T-helper 1 cell treated with Interleukin-12 subunit alpha and Interleukin-12 subunit beta and Interleukin-4 antibody, amounts not matched to agents 30 μg/mL and 1 μg/mL, for 36 hours (primary cell): ENCODE measurements around the gene GTF2F1.
"Not testable (repeated sequence)": the region's sequence is repeated elsewhere in the genome, so short reads cannot be mapped to it uniquely, and the experiment has no call there.

ENCODE experiments used
- H3K27ac Mint-ChIP-seq: one replicate; pipeline ENCODE4 v1.8.0; 2021; ENCODE audit warnings: mild to moderate bottlenecking, mixed read lengths
- H3K27me3 Mint-ChIP-seq: one replicate; pipeline ENCODE4 v1.8.0; 2021; ENCODE audit warnings: low read depth, mixed read lengths
- H3K36me3 Mint-ChIP-seq: one replicate; pipeline ENCODE4 v1.8.0; 2021; ENCODE audit warnings: low read depth, mixed read lengths
- H3K4me1 Mint-ChIP-seq: one replicate; pipeline ENCODE4 v1.8.0; 2021; ENCODE audit warnings: low read depth, mixed read lengths
- H3K4me3 Mint-ChIP-seq: one replicate; pipeline ENCODE4 v1.8.0; 2021; ENCODE audit warnings: mild to moderate bottlenecking, moderate library complexity, mixed read lengths
- H3K9me3 Mint-ChIP-seq: one replicate; pipeline ENCODE4 v1.8.0; 2021; ENCODE audit warnings: mixed read lengths

Gene GTF2F1

DNA sequence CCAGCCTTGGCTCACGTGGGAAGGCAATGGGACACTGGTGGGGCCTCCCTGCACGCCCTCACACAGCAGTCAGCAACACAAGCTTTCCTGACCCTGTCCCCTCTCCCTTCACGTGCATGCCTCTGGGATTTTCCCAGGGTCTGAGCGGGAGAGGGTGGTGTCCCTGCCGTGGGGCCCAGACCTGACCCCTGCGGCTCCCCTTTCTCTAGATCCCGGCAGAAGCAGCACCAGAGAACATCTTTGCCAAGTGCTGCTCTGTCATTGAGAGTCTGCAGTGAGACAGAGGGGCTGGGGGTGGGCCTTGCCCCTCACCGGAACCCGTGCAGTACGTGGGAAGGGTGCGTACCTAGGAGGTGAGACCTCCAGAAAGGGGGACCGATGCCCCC lies 19.1 kb upstream of the GTF2F1 start:
- no peak overlapping the region for H3K4me3 Mint-ChIP-seq
- H3K27me3 Mint-ChIP-seq, result no peaks in the 10 kb centered on the region
- H3K4me1 Mint-ChIP-seq, result no peaks in the 10 kb centered on the region
- no peak overlapping the region for H3K27ac Mint-ChIP-seq
- H3K36me3 Mint-ChIP-seq, result peaks cover 9% of the 10 kb centered on the region
- no peaks in the 10 kb centered on the region for H3K9me3 Mint-ChIP-seq

DNA sequence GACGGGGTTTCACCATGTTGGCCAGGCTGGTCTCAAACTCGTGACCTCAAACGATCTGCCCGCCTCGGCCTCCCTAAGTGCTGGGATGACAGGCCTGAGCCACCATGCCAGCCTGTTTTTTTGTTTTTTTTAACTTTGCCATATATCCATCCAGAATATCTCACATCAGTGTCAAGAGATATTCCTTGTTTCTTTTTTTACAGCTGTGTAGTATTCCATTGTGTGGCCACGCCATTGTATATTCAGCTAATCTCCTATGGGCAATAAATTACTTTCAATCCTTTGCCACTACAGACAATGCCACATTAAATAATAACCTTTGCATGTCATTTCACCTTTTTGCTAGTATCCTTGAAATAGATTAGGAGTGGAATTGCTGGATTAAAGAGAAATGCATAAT lies 16.4 kb upstream of the GTF2F1 start:
- H3K4me1 Mint-ChIP-seq, result no peaks in the 10 kb centered on the region
- no peak overlapping the region for H3K27ac Mint-ChIP-seq
- H3K4me3 Mint-ChIP-seq, result no peak overlapping the region
- no peaks in the 10 kb centered on the region for H3K9me3 Mint-ChIP-seq
- no peaks in the 10 kb centered on the region for H3K27me3 Mint-ChIP-seq
- H3K36me3 Mint-ChIP-seq, result peaks cover 6% of the 10 kb centered on the region

DNA sequence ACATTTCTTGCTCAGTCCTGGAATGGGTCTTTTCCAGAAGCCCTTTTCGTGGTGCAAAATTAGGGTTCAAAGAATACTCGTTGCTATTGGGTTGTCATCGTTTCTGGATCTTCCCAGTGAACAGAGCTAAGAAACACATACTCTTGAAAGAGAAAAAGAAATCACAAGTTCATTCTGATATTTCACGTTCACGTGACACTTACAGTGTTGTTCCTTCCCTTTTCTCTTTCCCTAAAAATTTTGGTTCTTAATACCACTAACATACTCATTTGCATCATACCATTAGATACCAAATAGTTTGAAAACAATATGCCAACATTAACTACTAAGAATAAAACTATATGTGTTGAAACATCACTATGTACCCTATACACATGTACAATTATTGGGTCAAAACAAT lies 13.4 kb upstream of the GTF2F1 start:
- H3K27ac Mint-ChIP-seq, result no peak overlapping the region
- no peaks in the 10 kb centered on the region for H3K36me3 Mint-ChIP-seq
- H3K4me3 Mint-ChIP-seq, result no peak overlapping the region
- H3K27me3 Mint-ChIP-seq, result no peaks in the 10 kb centered on the region
- no peaks in the 10 kb centered on the region for H3K9me3 Mint-ChIP-seq
- H3K4me1 Mint-ChIP-seq, result no peaks in the 10 kb centered on the region

DNA sequence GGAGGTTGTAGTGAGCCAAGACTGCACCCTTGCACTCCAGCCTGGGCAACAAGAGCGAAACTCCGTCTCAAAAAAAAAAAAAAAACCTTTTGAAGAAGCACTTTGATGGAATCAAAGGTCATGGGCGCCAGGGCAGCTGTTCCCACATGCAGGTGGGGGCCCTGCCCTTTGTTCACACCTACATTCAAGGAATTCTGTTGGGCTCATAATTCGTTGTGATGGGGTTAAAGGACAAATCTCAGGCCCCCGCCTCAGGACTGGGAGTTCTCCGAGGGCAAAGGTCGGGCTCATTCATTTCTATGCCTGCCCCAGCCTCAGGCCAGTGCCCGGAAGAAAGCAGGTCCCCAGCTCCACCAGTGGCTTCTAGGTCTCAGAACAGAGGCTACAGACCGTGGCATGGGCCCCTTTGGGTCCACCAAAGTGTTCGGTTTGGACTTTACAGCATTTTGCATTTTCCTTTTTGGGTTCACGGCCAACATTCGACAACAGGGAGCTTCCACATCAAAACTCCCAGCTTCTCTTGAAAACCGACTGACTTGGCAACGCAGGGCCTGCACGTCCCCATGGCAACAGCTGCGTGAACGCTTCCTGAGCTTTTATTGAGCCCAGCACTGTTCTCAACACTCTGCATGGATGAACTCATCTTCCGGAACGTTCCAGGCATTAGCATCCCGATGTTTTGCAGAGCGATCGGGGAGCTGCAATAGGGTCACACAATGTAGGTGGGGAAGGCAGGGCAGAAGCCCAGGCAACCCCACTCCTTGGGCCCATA lies 10.1 kb upstream of the GTF2F1 start:
- Mint-ChIP-seq H3K27ac (no peak overlapping the region), H3K9me3 (no peaks in the 10 kb centered on the region), H3K4me1 (no peaks in the 10 kb centered on the region), H3K4me3 (no peak overlapping the region), H3K27me3 (no peaks in the 10 kb centered on the region), H3K36me3 (no peaks in the 10 kb centered on the region)

DNA sequence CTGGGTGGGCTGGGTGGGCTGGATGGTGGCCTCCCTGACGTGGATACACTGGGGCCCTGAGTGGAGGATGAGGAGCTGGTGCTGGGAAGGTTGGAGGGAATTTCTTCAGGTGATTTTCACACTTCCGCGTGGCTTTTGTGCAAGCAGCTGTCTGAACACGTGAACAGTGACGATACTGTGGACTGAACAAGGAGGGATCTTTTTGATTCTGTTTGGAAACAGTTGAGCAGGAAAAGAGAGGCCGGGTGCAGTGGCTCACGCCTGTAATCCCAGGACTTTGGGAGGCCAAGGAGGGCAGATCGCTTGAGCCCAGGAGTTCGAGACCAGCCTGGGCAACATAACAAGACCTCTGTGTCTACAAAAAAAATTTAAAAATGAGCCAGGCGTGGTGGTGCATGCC lies 9.1 kb upstream of the GTF2F1 start:
- Mint-ChIP-seq H3K9me3 (no peaks in the 10 kb centered on the region), H3K4me1 (no peaks in the 10 kb centered on the region), H3K4me3 (no peak overlapping the region), H3K27ac (no peak overlapping the region), H3K27me3 (no peaks in the 10 kb centered on the region), H3K36me3 (no peaks in the 10 kb centered on the region)

DNA sequence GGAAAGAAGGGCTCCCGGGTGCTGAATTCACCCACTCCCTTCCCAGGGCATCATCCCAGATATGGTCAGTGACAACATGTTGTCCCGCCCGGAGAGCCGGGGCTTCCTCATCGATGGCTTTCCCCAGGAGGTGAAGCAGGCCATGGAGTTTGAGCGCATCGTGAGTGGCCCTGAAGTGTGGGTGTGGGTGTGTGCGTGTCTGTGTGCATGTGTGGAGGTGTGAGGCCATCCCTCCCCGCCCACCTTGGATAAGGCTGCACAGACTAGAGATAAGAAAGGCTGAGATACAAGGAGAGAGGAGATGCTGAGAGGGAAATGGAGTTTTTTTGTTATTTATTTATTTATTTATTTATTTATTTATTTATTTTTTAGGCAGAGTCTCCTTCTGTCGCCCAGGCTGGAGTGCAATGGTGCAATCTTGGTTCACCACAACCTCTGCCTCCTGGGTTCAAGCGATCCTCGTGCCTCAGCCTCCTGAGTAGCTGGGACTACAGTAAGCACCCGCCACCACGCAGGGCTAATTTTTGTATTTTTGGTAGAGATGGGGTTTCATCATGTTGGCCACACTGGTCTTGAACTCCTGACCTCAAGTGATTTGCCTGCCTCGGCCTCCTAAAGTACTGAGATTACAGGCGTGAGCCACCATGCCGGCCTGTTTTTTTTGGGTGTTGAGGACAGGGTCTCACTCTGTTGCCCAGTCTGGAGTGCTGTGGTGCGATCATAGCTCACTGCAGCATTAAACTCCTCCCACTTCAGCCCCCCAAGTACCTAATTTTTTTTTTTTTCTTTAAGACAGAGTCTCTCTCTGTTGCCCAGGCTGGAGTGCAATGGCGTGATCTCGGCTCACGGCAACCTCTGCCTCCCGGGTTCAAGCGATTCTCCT lies 7.3 kb upstream of the GTF2F1 start:
- H3K36me3 Mint-ChIP-seq, H3K27ac Mint-ChIP-seq, H3K27me3 Mint-ChIP-seq, H3K4me3 Mint-ChIP-seq, H3K4me1 Mint-ChIP-seq, H3K9me3 Mint-ChIP-seq: not testable (repeated sequence)

DNA sequence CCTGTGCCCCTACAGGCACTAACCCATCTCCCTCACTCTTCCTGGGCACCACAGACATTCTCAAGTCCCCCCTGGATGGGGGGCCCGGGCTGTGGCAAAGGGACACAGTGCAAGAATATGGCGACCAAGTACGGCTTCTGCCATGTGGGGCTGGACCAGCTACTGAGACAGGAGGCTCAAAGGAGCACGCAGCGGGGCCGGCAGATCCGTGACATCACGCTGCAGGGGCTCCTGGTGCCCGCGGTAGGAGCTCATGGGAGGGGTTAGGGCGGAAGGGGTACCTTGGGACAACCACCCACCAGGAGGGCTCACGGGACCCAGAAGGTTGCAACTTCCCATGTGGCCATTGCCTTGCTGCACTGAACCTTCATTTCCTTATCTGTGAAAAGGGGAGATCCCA lies 3.3 kb upstream of the GTF2F1 start:
- Mint-ChIP-seq H3K27ac (no peak overlapping the region), H3K4me3 (no peak overlapping the region), H3K9me3 (no peaks in the 10 kb centered on the region), H3K4me1 (peaks cover 13% of the 10 kb centered on the region), H3K36me3 (peaks cover 6% of the 10 kb centered on the region), H3K27me3 (no peaks in the 10 kb centered on the region)

DNA sequence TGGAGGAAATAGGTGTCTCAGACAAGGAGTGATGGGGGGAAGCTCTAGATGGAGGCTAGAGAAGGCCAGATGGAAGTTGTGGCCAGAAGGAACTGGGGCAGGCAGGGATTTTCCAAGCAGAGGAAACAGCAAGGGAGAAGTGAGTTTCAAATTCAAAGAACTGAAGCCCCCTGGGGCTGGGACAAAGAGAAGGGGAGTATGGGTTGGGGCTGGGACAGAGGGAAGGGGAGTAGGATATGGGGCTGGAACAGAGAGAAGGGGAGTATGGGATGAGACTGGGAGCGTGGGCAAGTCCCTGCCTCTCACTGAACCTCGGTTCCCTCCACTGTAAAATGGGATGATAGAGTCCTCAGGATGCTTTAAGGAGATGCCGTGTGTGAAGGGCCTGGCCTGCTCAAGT lies 1.9 kb upstream of the GTF2F1 start:
- peaks cover 17% of the 10 kb centered on the region for H3K4me1 Mint-ChIP-seq
- H3K27ac Mint-ChIP-seq, result peak overlapping the region; percentile 63
- H3K36me3 Mint-ChIP-seq, result peaks cover 10% of the 10 kb centered on the region
- no peaks in the 10 kb centered on the region for H3K27me3 Mint-ChIP-seq
- peak overlapping the region; percentile 33 for H3K4me3 Mint-ChIP-seq
- no peaks in the 10 kb centered on the region for H3K9me3 Mint-ChIP-seq

DNA sequence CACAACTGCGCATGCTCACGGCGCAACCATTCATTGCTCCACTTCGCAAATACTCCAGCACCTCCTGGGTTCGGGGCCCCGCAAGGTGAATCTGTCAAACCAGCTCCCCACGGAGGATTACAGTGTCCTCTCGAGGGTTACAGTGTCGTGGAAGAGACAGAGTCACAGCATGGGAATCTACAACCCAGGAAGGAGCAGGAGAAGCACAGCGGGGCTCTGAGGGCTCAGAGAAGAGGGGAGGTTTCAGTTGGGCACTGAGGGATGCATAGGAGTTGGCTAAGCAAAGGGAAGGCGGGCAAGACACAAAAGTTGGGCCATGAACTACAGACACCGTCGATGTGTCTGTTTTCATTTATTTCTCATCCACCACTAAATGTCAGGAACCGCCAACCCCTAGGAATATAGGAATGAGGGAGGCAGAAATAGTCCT lies 1.0 kb upstream of the GTF2F1 start:
- no peaks in the 10 kb centered on the region for H3K27me3 Mint-ChIP-seq
- peaks cover 13% of the 10 kb centered on the region for H3K36me3 Mint-ChIP-seq
- H3K4me1 Mint-ChIP-seq, result peaks cover 17% of the 10 kb centered on the region

DNA sequence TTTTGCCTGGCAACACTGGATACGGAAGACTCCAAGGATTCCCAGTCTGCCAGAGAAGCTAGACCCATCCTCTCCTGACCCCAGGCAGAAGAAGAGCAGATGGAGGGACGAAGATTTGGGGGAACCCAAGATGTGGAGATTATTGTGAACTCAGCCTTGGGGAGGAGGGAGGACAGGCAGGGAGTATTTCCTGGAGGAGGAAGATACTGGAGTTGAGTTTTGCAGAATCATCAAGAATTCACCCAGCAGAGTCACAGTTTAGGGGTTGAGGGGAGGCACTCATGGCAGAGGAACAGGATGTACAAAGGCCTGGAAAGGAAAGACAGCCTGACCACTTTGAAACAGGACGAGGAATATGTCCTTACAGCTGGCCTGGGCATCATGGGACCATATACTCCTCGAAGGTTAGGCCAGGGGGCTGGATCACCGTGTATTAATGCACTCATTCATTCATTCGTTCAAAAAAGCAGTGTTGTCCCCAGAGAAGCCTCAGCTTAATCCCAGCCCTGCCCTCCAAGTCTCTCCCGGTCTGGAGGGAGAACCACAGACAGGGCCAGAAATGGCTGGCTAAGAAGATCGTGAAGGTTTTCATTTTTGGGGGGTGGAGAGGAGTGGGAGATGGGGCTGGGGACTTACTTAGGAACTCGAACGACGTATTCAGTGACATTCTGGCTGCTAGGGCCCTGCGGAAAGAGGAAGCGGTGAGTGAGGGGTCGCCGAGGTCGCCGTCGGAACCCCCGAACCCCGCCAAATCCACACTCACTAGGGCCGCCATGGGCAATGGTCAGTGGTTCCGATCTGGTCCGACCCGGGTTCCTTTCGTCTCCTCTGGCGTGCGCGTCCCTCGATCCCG lies 517 bp downstream of the GTF2F1 start:
- Mint-ChIP-seq H3K4me3 (peak overlapping the region; percentile 87), H3K4me1 (peaks cover 20% of the 10 kb centered on the region), H3K27ac (peak overlapping the region; percentile 84), H3K27me3 (no peaks in the 10 kb centered on the region), H3K9me3 (no peaks in the 10 kb centered on the region), H3K36me3 (peaks cover 21% of the 10 kb centered on the region)

More for the DNA sequence above, 1.0 kb upstream of the GTF2F1 start:
- Mint-ChIP-seq H3K9me3 (no peaks in the 10 kb centered on the region), H3K27ac (peak overlapping the region; percentile 84), H3K4me3 (peak overlapping the region; percentile 87)

DNA sequence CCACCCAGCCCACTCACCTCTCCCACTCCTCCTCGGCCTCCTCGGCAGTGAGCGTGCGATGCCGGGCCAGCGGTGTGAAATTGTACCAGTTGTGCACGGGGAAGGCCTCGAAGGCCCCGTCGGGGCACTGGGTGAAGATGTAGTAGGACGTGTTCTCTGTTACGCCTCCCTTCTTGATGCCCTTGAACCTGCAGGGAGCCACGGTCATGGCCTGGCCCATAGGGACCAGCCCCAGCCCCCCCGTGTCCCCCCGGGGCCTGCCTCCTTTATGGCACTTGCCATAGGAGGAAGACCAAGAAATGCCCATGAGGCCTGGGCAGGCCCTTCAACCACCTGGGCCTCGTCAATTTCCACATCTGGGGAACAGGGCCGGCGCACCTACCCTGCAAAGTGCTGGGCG lies 5.6 kb downstream of the GTF2F1 start:
- H3K9me3 Mint-ChIP-seq, result no peaks in the 10 kb centered on the region

DNA sequence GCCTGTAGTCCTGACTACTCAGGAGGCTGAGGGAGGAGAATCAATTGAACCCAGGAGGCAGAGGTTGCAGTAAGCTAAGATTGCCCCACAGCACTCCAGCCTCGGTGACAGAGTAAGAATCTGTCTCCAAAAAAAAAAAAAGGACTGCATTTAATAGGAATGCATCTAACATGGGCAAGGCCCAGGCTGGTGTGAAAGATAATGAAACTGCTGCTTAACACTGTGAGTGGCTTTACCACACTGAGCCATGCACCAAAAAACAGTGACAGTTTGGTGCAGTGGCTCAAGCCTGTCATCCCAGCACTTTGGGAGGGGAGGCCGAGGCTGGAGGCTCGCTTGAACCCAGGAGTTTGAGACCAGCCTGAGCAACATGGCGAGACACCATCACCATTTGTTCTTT lies 8.6 kb downstream of the GTF2F1 start:
- Mint-ChIP-seq H3K36me3 (peaks cover 38% of the 10 kb centered on the region), H3K4me1 (peaks cover 3% of the 10 kb centered on the region), H3K27ac (no peak overlapping the region), H3K27me3 (no peaks in the 10 kb centered on the region), H3K9me3 (no peaks in the 10 kb centered on the region), H3K4me3 (no peak overlapping the region)

More for the DNA sequence above, 5.6 kb downstream of the GTF2F1 start:
- H3K4me1 Mint-ChIP-seq, result peaks cover 16% of the 10 kb centered on the region
- H3K27ac Mint-ChIP-seq, result no peak overlapping the region
- no peak overlapping the region for H3K4me3 Mint-ChIP-seq
- peaks cover 33% of the 10 kb centered on the region for H3K36me3 Mint-ChIP-seq
- H3K27me3 Mint-ChIP-seq, result no peaks in the 10 kb centered on the region

DNA sequence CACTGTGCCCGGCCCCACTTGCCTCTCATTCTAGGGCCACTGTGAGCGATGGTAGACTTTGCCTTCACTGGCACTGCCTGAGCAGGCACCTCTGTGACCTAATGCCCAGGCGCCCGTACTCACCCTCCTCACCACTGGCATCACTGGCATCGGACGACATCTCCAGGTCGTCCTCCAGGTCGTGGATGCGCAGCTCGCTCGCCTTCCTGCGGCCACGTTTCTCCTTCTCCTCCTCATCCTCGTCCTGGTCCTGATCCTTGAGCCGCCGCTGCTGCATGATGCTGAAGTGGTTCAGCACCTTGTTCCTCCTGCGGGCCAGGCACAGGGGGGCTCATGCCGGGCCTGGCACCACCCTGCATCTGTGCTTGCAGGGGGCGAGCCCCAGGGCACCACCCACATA lies 9.8 kb downstream of the GTF2F1 start:
- Mint-ChIP-seq H3K9me3 (no peaks in the 10 kb centered on the region), H3K4me3 (no peak overlapping the region), H3K27ac (no peak overlapping the region), H3K36me3 (peaks cover 37% of the 10 kb centered on the region), H3K27me3 (no peaks in the 10 kb centered on the region), H3K4me1 (peaks cover under 1% of the 10 kb centered on the region)

DNA sequence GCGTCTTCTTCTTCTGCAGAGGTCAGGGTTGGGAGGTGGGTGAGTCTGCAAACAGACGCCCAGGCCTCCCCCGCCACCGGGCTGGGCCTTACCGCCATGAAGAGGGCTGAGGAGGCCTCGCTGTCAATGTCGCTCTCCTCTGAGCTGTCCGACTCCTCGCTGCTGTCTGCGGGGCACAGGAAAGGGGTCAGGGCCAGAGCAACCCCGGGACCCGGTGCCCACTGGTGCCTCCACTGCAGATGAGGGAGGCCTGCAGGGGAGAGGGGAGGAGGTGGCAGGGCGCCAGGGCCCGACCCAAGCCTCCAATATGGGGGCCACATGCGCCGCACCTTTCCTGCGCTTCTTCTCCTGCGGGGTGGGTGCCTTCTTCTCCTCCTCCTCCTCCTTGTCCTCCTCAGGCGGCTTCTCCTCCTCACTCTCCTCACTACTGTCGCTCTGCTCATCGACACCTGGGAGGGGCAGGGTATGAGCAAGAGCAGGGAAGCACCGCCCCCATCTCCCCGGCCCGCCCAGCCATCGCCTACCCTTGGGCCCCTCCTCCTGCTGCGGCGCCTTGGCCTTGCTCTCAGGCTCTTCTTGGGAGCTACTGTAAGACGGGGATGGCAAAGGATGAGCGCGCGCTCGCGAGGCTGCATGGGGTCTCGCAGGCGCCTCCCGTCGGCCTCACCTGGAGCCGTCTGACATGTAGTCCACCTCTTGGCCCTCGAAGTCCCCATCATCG lies 11.8 kb downstream of the GTF2F1 start:
- H3K9me3 Mint-ChIP-seq, result no peaks in the 10 kb centered on the region
- no peaks in the 10 kb centered on the region for H3K27me3 Mint-ChIP-seq
- H3K4me3 Mint-ChIP-seq, result no peak overlapping the region
- H3K27ac Mint-ChIP-seq, result no peak overlapping the region
- no peaks in the 10 kb centered on the region for H3K4me1 Mint-ChIP-seq
- peaks cover 28% of the 10 kb centered on the region for H3K36me3 Mint-ChIP-seq
